HL-60 (cell line): ENCODE data around the gene MAGEB3.
A peak's percentile ranks its signal among the peaks of the same experiment; 100 is the strongest.
"Not testable (repeated sequence)": the region's sequence is repeated elsewhere in the genome, so short reads cannot be mapped to it uniquely, and the experiment has no call there.

ENCODE experiments used
- DNase-seq, 2 experiments: peaks; one replicate each; pipeline ENCODE4 v3.0.0-alpha.2; 2010 to 2020; ENCODE audit warnings: low read depth in 1 of 2, low spot score in 1 of 2
- H3K27ac ChIP-seq: fragments of 250-450 bp; sonication (Bioruptor Pico); replicated peaks from 2 replicates; pipeline ENCODE4 v1.5.1; 2020; ENCODE audit warnings: mild to moderate bottlenecking, moderate library complexity
- H3K27me3 ChIP-seq: fragments of 250-450 bp; sonication (Bioruptor Pico); 2 replicates; pipeline ENCODE4 v1.5.1; 2021; ENCODE audit warnings: mild to moderate bottlenecking, moderate library complexity; ENCODE audit not compliant: insufficient read depth, poor library complexity, severe bottlenecking
- H3K4me3 ChIP-seq: replicated peaks from 2 replicates; pipeline ENCODE4 v1.5.1; 2011; ENCODE audit warnings: mild to moderate bottlenecking, control low read depth, low read length; ENCODE audit not compliant: insufficient read depth
- GABPA ChIP-seq: IDR thresholded peaks from 2 replicates; pipeline ENCODE4 v1.6.1; 2012; ENCODE audit warnings: low read depth
- POLR2AphosphoS5 ChIP-seq: IDR thresholded peaks from 2 replicates; pipeline ENCODE4 v1.6.1; 2012; ENCODE audit warnings: low read depth
- SPI1 ChIP-seq: IDR thresholded peaks from 2 replicates; pipeline ENCODE4 v1.6.1; 2012; ENCODE audit warnings: low read depth, mild to moderate bottlenecking, borderline replicate concordance
- TF ChIP-seq, protein P1 (sequence below): IDR thresholded peaks from one replicate; pipeline ENCODE4 v1.5.1; 2011; ENCODE audit warnings: low read length, control low read depth, inconsistent platforms; ENCODE audit not compliant: insufficient read depth
- TF ChIP-seq, protein P2 (sequence below): IDR thresholded peaks from 2 replicates; pipeline ENCODE4 v1.6.1; 2012; ENCODE audit warnings: low read depth; ENCODE audit not compliant: insufficient replicate concordance

MAGEB3 gene

DNA sequence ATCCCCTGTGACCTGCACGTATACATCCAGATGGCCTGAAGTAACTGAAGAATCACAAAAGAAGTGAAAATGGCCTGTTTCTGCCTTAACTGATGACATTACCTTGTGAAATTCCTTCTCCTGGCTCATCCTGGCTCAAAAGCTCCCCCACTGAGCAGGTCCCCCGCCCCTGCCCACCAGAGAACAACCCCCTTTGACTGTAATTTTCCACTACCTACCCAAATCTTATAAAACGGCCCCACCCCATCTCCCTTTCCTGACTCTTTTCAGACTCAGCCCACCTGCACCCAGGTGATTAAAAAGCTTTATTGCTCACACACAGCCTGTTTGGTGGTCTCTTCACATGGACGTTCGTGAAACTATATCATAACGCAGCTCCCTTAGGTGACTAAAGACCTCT lies 36.5 kb upstream of the MAGEB3 start:
- H3K4me3 ChIP-seq, H3K27ac ChIP-seq, DNase-seq, H3K27me3 ChIP-seq: not testable (repeated sequence)

DNA sequence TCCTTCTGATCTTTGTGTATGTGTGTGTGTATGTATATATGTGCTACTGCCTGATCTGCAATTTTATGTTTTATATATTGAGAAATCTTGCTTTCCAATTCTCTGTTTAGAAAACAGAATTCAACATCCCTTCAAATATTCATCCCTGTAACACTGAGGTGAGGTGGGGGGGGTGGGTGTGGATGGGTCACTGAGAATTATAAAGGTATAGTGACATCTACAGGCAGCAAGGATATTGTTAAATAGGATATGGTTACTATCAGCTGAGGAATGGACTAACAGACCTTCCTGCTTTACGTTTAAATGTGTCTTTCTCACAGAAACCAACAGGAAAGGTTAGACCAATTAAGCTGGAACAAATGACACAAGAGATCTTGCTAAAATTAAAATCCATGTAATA lies 34.1 kb upstream of the MAGEB3 start:
- TF ChIP-seq SPI1 (no peak), POLR2AphosphoS5 (no peak), GABPA (no peak)
- TF ChIP-seq, protein P1, sequence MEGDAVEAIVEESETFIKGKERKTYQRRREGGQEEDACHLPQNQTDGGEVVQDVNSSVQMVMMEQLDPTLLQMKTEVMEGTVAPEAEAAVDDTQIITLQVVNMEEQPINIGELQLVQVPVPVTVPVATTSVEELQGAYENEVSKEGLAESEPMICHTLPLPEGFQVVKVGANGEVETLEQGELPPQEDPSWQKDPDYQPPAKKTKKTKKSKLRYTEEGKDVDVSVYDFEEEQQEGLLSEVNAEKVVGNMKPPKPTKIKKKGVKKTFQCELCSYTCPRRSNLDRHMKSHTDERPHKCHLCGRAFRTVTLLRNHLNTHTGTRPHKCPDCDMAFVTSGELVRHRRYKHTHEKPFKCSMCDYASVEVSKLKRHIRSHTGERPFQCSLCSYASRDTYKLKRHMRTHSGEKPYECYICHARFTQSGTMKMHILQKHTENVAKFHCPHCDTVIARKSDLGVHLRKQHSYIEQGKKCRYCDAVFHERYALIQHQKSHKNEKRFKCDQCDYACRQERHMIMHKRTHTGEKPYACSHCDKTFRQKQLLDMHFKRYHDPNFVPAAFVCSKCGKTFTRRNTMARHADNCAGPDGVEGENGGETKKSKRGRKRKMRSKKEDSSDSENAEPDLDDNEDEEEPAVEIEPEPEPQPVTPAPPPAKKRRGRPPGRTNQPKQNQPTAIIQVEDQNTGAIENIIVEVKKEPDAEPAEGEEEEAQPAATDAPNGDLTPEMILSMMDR = no peak
- TF ChIP-seq, protein P2, sequence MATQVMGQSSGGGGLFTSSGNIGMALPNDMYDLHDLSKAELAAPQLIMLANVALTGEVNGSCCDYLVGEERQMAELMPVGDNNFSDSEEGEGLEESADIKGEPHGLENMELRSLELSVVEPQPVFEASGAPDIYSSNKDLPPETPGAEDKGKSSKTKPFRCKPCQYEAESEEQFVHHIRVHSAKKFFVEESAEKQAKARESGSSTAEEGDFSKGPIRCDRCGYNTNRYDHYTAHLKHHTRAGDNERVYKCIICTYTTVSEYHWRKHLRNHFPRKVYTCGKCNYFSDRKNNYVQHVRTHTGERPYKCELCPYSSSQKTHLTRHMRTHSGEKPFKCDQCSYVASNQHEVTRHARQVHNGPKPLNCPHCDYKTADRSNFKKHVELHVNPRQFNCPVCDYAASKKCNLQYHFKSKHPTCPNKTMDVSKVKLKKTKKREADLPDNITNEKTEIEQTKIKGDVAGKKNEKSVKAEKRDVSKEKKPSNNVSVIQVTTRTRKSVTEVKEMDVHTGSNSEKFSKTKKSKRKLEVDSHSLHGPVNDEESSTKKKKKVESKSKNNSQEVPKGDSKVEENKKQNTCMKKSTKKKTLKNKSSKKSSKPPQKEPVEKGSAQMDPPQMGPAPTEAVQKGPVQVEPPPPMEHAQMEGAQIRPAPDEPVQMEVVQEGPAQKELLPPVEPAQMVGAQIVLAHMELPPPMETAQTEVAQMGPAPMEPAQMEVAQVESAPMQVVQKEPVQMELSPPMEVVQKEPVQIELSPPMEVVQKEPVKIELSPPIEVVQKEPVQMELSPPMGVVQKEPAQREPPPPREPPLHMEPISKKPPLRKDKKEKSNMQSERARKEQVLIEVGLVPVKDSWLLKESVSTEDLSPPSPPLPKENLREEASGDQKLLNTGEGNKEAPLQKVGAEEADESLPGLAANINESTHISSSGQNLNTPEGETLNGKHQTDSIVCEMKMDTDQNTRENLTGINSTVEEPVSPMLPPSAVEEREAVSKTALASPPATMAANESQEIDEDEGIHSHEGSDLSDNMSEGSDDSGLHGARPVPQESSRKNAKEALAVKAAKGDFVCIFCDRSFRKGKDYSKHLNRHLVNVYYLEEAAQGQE = no peak

DNA sequence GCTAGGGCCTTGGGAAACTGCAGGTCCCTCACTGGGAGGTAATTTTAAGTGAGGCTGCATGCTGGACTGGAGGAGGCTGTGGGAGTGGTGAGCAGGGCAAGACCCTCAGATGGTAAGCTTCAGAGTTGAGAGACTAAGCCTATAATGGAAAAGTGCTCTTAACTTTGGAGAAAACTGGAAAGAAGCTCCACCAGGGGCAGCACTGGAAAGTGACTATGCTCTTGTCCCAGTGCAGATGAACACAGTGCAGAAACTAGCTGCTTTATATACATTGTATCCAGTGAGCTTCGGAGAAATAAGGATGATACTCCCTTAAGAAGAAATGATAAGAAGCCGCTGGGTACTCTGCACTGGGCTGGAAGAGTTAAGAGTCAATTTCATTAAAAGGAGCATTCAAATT lies 18.3 kb upstream of the MAGEB3 start:
- H3K27ac ChIP-seq = no peak overlapping the region
- TF ChIP-seq GABPA (no peak), SPI1 (no peak), POLR2AphosphoS5 (no peak)
- TF ChIP-seq, protein P1 = no peak
- TF ChIP-seq, protein P2 = no peak

More for the DNA sequence above, 34.1 kb upstream of the MAGEB3 start:
- no peak overlapping the region for H3K4me3 ChIP-seq
- no peak overlapping the region for H3K27ac ChIP-seq
- DNase-seq = no peak
- H3K27me3 ChIP-seq = peaks cover 4% of the 10 kb centered on the region

DNA sequence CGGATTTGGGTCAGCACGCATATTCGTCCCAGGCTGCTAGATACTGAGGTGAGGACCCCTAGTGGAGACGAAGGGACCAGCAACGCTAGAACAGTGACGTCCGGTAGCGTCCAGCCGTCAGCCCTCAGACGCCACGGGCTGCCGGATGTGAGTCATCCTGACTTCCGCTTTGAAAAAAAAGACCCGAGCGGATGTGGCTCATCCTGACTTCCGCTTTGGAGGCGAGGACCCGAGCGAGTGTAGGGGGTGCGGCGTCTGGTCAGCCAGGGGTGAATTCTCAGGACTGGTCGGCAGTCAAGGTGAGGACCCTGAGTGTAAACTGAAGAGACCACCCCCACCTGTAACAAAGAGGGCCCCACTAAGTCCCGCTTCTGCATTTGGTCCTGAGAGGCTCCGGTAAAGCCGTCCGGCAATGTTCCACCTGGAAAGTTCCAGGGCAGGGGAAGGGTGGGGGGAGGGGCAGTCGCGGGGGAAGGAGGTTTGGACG lies 15.1 kb upstream of the MAGEB3 start, which contains the start of gene MAGEB2:
Gene MAGEB2 (plus strand): TSS at position 207 of the 487 bp plus-strand sequence. CDS start 3,018 bp downstream, outside the sequence.
- peak; percentile 43 to 66 for DNase-seq
- Histone ChIP-seq H3K4me3 (no peak within 1 kb of the TSS), H3K27me3 (no peaks in the 10 kb centered on the region), H3K27ac (no peak within 1 kb of the TSS; the same call in 1 of the 2 replicates)
- TF ChIP-seq POLR2AphosphoS5 = no peak
- peak; percentile 66; the same call in 1 of the 2 replicates for TF ChIP-seq SPI1
- TF ChIP-seq, protein P2 = no peak
- TF ChIP-seq, protein P1 = peak; percentile 28
- TF ChIP-seq GABPA = peak; percentile 92

More for the DNA sequence above, 18.3 kb upstream of the MAGEB3 start:
- Histone ChIP-seq H3K4me3 (no peak overlapping the region), H3K27me3 (no peaks in the 10 kb centered on the region)
- DNase-seq = no peak
